Mesenchymal stem cell (in vitro differentiated cells and primary cell): Measurements from ENCODE around the gene GBF1.

Experiments used
- DNase-seq: peaks from one replicate; pipeline ENCODE4 v3.0.0-alpha.2; 2013
- H2AFZ ChIP-seq: one replicate; pipeline ENCODE4 v1.6.1; 2013; ENCODE audit warnings: low read depth, mild to moderate bottlenecking, control low read depth, inconsistent platforms, low read length, moderate library complexity
- H2AK5ac ChIP-seq: 2 replicates; pipeline ENCODE4 v1.6.1; 2013; ENCODE audit warnings: low read length, moderate library complexity, mild to moderate bottlenecking, inconsistent platforms; ENCODE audit not compliant: severe bottlenecking
- H2BK120ac ChIP-seq: one replicate; pipeline ENCODE4 v1.6.1; 2013; ENCODE audit warnings: low read depth, mild to moderate bottlenecking, inconsistent platforms, low read length, moderate library complexity
- H2BK12ac ChIP-seq, 2 experiments: one replicate each; pipeline ENCODE4 v1.6.1; 2013; ENCODE audit warnings: inconsistent platforms in 2 of 2, low read length in 2 of 2, mild to moderate bottlenecking in 2 of 2, moderate library complexity in 2 of 2, control low read depth in 1 of 2
- H2BK15ac ChIP-seq: one replicate; pipeline ENCODE4 v1.6.1; 2013; ENCODE audit warnings: mild to moderate bottlenecking, low read depth, inconsistent platforms; ENCODE audit not compliant: poor library complexity, severe bottlenecking
- H2BK5ac ChIP-seq: 2 replicates; pipeline ENCODE4 v1.6.1; 2013; ENCODE audit warnings: low read depth, mild to moderate bottlenecking, low read length, control low read depth, inconsistent platforms; ENCODE audit not compliant: poor library complexity, severe bottlenecking
- H3K14ac ChIP-seq, 2 experiments: one replicate each; pipeline ENCODE4 v1.6.1; 2013; ENCODE audit warnings: inconsistent platforms in 2 of 2, low read length in 2 of 2, control low read depth in 1 of 2, mild to moderate bottlenecking in 1 of 2, moderate library complexity in 1 of 2
- H3K18ac ChIP-seq, 2 experiments: one replicate each; pipeline ENCODE4 v1.6.1; 2013; ENCODE audit warnings: inconsistent platforms in 2 of 2, low read length in 2 of 2, control low read depth in 1 of 2, low read depth in 1 of 2, mild to moderate bottlenecking in 1 of 2
- H3K23ac ChIP-seq, 2 experiments: one replicate each; pipeline ENCODE4 v1.6.1; 2013; ENCODE audit warnings: inconsistent platforms in 2 of 2, low read length in 2 of 2, mild to moderate bottlenecking in 2 of 2, moderate library complexity in 2 of 2, control low read depth in 1 of 2
- H3K27ac ChIP-seq: 2 replicates; pipeline ENCODE4 v1.5.1; 2013; ENCODE audit warnings: mild to moderate bottlenecking, moderate library complexity, low read length, control low read depth, inconsistent platforms; ENCODE audit not compliant: poor library complexity, severe bottlenecking
- H3K27me3 ChIP-seq, 2 experiments: 2 replicates each; pipeline versions ENCODE4 v1.6.1 to v1.7.0; 2013; ENCODE audit warnings: low read length in 2 of 2, mild to moderate bottlenecking in 2 of 2, moderate library complexity in 2 of 2, control low read depth in 1 of 2, inconsistent platforms in 1 of 2; ENCODE audit not compliant: control insufficient read depth in 1 of 2, insufficient read depth in 1 of 2
- H3K36me3 ChIP-seq, 2 experiments: 2 replicates each; pipeline versions ENCODE4 v1.6.1 to v1.7.0; 2013; ENCODE audit warnings: low read length in 2 of 2, control low read depth in 1 of 2, inconsistent platforms in 1 of 2, low read depth in 1 of 2, mild to moderate bottlenecking in 1 of 2; ENCODE audit not compliant: insufficient read depth in 2 of 2, control insufficient read depth in 1 of 2
- H3K4ac ChIP-seq, 2 experiments: one replicate each; pipeline ENCODE4 v1.6.1; 2013; ENCODE audit warnings: inconsistent platforms in 2 of 2, low read length in 2 of 2, mild to moderate bottlenecking in 2 of 2, moderate library complexity in 2 of 2, control low read depth in 1 of 2, low read depth in 1 of 2
- H3K4me1 ChIP-seq: 2 replicates; pipeline ENCODE4 v1.6.1; 2013; ENCODE audit warnings: low read depth, low read length, control low read depth; ENCODE audit not compliant: control insufficient read depth, insufficient read depth
- H3K4me2 ChIP-seq: 2 replicates; pipeline ENCODE4 v1.6.1; 2013; ENCODE audit warnings: low read length, mild to moderate bottlenecking, inconsistent platforms; ENCODE audit not compliant: poor library complexity, severe bottlenecking
- H3K4me3 ChIP-seq, 2 experiments: 2 replicates each; pipeline versions ENCODE4 v1.5.1 to v1.7.0; 2013; ENCODE audit warnings: low read length in 2 of 2, mild to moderate bottlenecking in 2 of 2, control low read depth in 1 of 2, low read depth in 1 of 2; ENCODE audit not compliant: insufficient read depth in 1 of 2
- H3K79me1 ChIP-seq: replicated peaks from 2 replicates; pipeline ENCODE4 v1.6.1; 2013; ENCODE audit warnings: mild to moderate bottlenecking, control low read depth, low read length, inconsistent platforms; ENCODE audit not compliant: poor library complexity, severe bottlenecking
- H3K9ac ChIP-seq: 2 replicates; pipeline ENCODE4 v1.7.0; 2013; ENCODE audit warnings: mild to moderate bottlenecking, low read length, moderate library complexity
- H3K9me3 ChIP-seq: 2 replicates; pipeline ENCODE4 v1.7.0; 2013; ENCODE audit warnings: mild to moderate bottlenecking, low read length; ENCODE audit not compliant: control insufficient read depth
- H4K8ac ChIP-seq: one replicate; pipeline ENCODE4 v1.6.1; 2013; ENCODE audit warnings: inconsistent platforms, mild to moderate bottlenecking, low read length, moderate library complexity
- H4K91ac ChIP-seq: one replicate; pipeline ENCODE4 v1.6.1; 2013; ENCODE audit warnings: mild to moderate bottlenecking, low read length, inconsistent platforms
- WGBS: methylation state at CpG from one replicate; pipeline ENCODE4 v1.1.7; 2013; ENCODE audit warnings: mixed read lengths; 5-methylcytosine and 5-hydroxymethylcytosine counted together

GBF1 gene

DNA sequence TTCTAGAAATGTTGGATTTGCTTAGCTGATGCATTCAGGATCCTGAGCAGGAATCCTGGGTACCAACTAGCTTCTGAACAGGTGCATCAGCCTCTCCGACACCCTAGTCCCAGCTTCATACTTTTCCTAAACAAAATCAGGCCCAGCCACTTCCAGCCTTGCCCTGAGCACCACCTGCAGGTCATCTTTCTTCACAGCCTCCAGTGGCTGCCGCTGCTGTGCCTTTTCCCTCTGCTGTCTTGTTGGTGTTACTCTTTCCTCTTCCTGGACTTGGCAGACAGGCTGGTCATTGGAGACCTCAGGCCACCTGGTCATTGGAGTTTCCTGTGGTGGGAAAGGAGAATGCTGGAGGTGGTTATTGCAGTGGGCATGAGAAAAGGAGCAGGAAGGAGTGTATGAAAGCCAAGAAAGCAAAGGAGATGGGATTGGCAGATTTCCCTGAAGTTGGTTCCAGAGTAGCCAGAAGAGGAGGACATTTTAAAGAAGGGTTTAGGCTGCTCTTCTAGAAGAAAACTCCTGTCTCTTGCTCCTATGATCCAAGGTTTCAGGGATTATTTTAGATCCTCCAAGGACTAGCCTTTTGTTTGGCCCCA is 102.0 kb downstream of the GBF1 start:
- H4K8ac ChIP-seq: no peak overlapping the region
- no peak overlapping the region for H3K4me2 ChIP-seq
- no peak overlapping the region for H3K4me3 ChIP-seq
- H3K79me1 ChIP-seq: peaks cover 22% of the 10 kb centered on the region
- H3K14ac ChIP-seq: no peak overlapping the region
- H2AFZ ChIP-seq: no peak overlapping the region
- H3K9ac ChIP-seq: no peak overlapping the region
- H2BK15ac ChIP-seq: no peak overlapping the region
- H3K18ac ChIP-seq: no peak overlapping the region
- H2BK12ac ChIP-seq: no peak overlapping the region
- no peak overlapping the region for H2BK120ac ChIP-seq
- H3K36me3 ChIP-seq: peaks cover 20 to 42% of the 10 kb centered on the region in 2 experiments
- H2BK5ac ChIP-seq: no peak overlapping the region
- no peaks in the 10 kb centered on the region for H3K27me3 ChIP-seq
- no peak overlapping the region for H3K27ac ChIP-seq
- DNase-seq: peak; percentile 56
- peaks cover 6% of the 10 kb centered on the region for H3K4me1 ChIP-seq
- H3K9me3 ChIP-seq: no peaks in the 10 kb centered on the region
- H3K4ac ChIP-seq: no peak overlapping the region
- WGBS: 79% methylated on average over 2 of the region's 2 CpGs
- no peak overlapping the region for H2AK5ac ChIP-seq
- no peak overlapping the region for H3K23ac ChIP-seq
- no peak overlapping the region for H4K91ac ChIP-seq

DNA sequence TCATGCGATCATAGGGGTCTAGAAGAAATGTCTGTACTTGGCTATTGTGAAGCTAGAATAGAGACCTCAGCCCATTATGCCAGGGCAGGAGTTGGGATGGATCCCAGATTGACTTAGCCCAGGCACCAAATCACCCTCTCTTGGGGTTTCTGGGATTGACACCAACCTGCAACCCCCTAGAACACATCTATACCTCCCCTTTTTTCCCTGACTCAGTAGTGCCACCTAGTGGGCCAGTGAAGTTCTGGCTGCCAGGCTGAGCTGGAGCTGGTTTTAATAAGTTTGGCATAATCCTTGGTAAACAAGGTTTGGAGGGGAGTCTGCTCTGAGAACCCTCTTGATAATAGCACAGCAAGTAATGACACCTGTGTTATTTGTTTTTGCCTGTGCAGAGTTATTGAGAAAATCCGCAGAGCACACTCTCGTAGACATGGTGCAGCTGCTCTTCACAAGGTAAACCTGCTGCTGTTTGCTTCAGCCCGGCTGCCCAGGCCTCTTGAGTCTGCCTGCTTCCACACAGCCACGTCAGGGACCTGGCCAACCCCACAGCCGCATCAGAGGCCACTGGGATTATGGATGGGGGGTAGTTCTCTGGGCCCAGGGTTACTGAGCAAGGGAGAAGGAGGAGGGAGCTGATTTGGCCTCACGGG is 106.9 kb downstream of the GBF1 start:
- Histone ChIP-seq H3K4ac (no peak overlapping the region), H3K9ac (no peak overlapping the region), H3K79me1 (peaks cover 50% of the 10 kb centered on the region), H3K4me3 (no peak overlapping the region), H3K27me3 (no peaks in the 10 kb centered on the region), H4K91ac (no peak overlapping the region), H3K4me2 (no peak overlapping the region), H2AK5ac (no peak overlapping the region), H3K4me1 (no peaks in the 10 kb centered on the region), H2BK5ac (no peak overlapping the region), H3K23ac (no peak overlapping the region), H3K18ac (no peak overlapping the region), H2BK15ac (no peak overlapping the region), H3K27ac (no peak overlapping the region), H3K14ac (no peak overlapping the region), H3K9me3 (no peaks in the 10 kb centered on the region), H4K8ac (no peak overlapping the region), H3K36me3 (peaks cover 46 to 74% of the 10 kb centered on the region in 2 experiments), H2BK120ac (no peak overlapping the region), H2AFZ (no peak overlapping the region), H2BK12ac (no peak overlapping the region)
- WGBS: 81% methylated on average over 7 of the region's 7 CpGs
- peak; percentile 68 for DNase-seq

DNA sequence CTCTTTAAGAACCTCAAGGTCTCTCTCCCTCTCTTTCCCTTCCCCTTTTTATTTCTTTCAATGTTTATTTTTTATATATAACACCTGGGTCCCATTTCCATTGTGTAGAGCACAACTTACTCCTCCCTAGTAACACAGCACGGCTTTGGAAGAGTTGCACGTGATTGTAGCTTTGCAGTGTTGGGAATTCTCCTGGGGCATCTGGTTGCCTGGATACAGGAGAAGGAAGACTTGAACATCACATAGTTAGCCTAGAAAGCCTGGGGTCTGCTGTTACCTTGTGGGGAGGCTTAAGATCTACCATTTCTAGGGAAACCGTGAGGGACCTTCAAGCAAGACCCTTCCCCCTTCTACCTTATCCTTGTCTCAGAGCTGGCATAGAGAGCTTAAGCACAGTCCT is 109.1 kb downstream of the GBF1 start:
- H3K27me3 ChIP-seq: no peaks in the 10 kb centered on the region
- no peak for DNase-seq
- H2AK5ac ChIP-seq: no peak overlapping the region
- no peak overlapping the region for H2BK15ac ChIP-seq
- H3K9me3 ChIP-seq: no peaks in the 10 kb centered on the region
- no peak overlapping the region for H3K9ac ChIP-seq
- no peak overlapping the region for H2AFZ ChIP-seq
- H4K91ac ChIP-seq: no peak overlapping the region
- H3K18ac ChIP-seq: no peak overlapping the region
- no peak overlapping the region for H2BK12ac ChIP-seq
- H2BK5ac ChIP-seq: no peak overlapping the region
- no peak overlapping the region for H3K4me2 ChIP-seq
- peaks cover 56% of the 10 kb centered on the region for H3K79me1 ChIP-seq
- H3K4ac ChIP-seq: no peak overlapping the region
- peaks cover 58 to 84% of the 10 kb centered on the region in 2 experiments for H3K36me3 ChIP-seq
- no peak overlapping the region for H3K4me3 ChIP-seq
- WGBS: 94% methylated on average over 2 of the region's 3 CpGs
- no peak overlapping the region for H3K14ac ChIP-seq
- H2BK120ac ChIP-seq: no peak overlapping the region
- H4K8ac ChIP-seq: no peak overlapping the region
- no peak overlapping the region for H3K27ac ChIP-seq
- H3K23ac ChIP-seq: no peak overlapping the region
- no peaks in the 10 kb centered on the region for H3K4me1 ChIP-seq

DNA sequence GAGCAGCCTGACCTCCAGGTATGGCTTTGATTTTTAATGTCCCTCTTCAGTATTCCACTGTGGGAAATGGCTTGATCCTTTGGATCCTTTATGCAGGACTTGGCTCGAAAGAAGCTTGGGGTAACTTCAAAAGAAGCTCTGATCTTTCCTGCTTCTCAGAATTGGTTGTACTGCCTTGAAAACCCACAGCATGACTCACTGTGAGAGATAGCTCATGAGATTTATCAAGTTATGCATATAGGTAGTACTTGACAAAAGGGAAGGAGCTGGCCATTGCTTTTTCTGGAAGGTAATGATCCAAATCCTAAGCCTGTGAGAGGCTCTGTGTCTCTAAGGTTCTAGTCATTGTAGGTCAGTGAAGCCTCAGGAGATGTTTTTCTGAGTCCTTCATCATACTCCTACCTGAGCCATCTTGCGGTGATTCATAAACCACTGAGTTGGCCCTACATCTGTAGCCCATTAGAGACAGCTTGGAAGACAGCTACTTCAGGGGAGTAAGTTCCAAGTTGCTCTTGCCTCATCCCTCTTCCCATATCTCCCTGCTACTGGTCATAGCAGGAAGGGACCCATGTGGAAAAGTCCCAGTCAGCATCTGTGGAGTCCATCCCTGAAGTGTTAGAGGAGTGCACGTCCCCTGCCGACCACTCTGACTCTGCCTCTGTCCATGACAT is 113.5 kb downstream of the GBF1 start:
- Histone ChIP-seq H2BK12ac (no peak overlapping the region), H4K8ac (no peak overlapping the region), H3K4me2 (no peak overlapping the region), H2AK5ac (no peak overlapping the region), H3K9me3 (no peaks in the 10 kb centered on the region), H3K23ac (no peak overlapping the region), H3K14ac (no peak overlapping the region), H3K4ac (no peak overlapping the region), H3K36me3 (peaks cover 74 to 92% of the 10 kb centered on the region in 2 experiments), H4K91ac (no peak overlapping the region), H3K9ac (no peak overlapping the region), H3K79me1 (peaks cover 56% of the 10 kb centered on the region), H2AFZ (no peak overlapping the region), H3K4me3 (no peak overlapping the region), H3K18ac (no peak overlapping the region), H3K4me1 (no peaks in the 10 kb centered on the region), H2BK5ac (no peak overlapping the region), H3K27ac (no peak overlapping the region), H3K27me3 (no peaks in the 10 kb centered on the region), H2BK15ac (no peak overlapping the region), H2BK120ac (no peak overlapping the region)
- WGBS: 96% methylated on average over 4 of the region's 4 CpGs
- DNase-seq: no peak
